K562 (cell line): ENCODE results near the gene ABCA4. TPM values are rescaled to one million over a fixed set of nuclear protein-coding genes. Genes with fewer than 3 reads are reported as not detected.

Experiments used
- ATAC-seq: fragments of 200-7000 bp; cut with Tn5 transposase; 3 replicates; pipeline ENCODE4 v1.9.1; 2020; ENCODE audit warnings: moderate library complexity
- BruUV-seq: library from RNA; stranded (reverse); fragments of 400-500 nt; replicated peaks from 2 replicates; lab custom pipeline; 2021; lab: Mats Ljungman, UMichigan
- CTCF ChIA-PET: fragments of 300-600 bp; formaldehyde crosslinking; extraction: SDS; loops from one replicate; lab custom pipeline; 2021; ENCODE audit warnings: low intra/inter-chr PET ratio; lab: Yijun Ruan, JAX
- POLR2A ChIA-PET: fragments of 300-600, 350-650 bp; sonication (Branson Sonifier 250); formaldehyde crosslinking; extraction: SDS; loops from one replicate; lab custom pipeline; 2021; ENCODE audit warnings: antibody characterized with exemption, inconsistent platforms; lab: Yijun Ruan, JAX
- DNase-seq, 4 experiments: peaks; one replicate each; pipeline versions ENCODE4 v3.0.0 to v3.0.0-alpha.2; 2011 to 2018; ENCODE audit warnings: low spot score in 3 of 4, mixed read lengths in 3 of 4; ENCODE audit errors: extremely low read depth in 1 of 4
- FAIRE-seq: peaks from 2 replicates; lab custom pipeline; 2011; peaks lifted over from hg19 to GRCh38; lab: Jason Lieb, UNC
- H2AFZ ChIP-seq: 2 replicates; pipeline ENCODE4 v1.6.0; 2011; ENCODE audit warnings: low read depth, low read length, control low read depth, inconsistent platforms
- H3K27ac ChIP-seq: fragments of 200-600 bp; 3 replicates; pipeline ENCODE4 v1.8.0; 2011; ENCODE audit warnings: low read depth, mild to moderate bottlenecking, control low read depth, inconsistent platforms, low read length, moderate library complexity, mixed read lengths; ENCODE audit errors: extremely low read depth
- H3K27me3 ChIP-seq, 2 experiments: fragments of 300-600 bp in 1 of 2; 2 replicates in 1 of 2; 3 replicates in 1 of 2; pipeline versions ENCODE4 v1.6.0 to v1.8.0; 2011; ENCODE audit warnings: inconsistent platforms in 2 of 2, low read length in 2 of 2, mild to moderate bottlenecking in 1 of 2, mixed read lengths in 1 of 2, moderate library complexity in 1 of 2; ENCODE audit not compliant: control insufficient read depth in 2 of 2, insufficient read depth in 2 of 2
- H3K36me3 ChIP-seq: fragments of 300-600 bp; 3 replicates; pipeline ENCODE4 v1.8.0; 2011; ENCODE audit warnings: mild to moderate bottlenecking, low read length, inconsistent platforms; ENCODE audit not compliant: control insufficient read depth, insufficient read depth
- H3K4me1 ChIP-seq, 2 experiments: fragments of 200-600 bp in 1 of 2; replicated peaks in 1 of 2; 2 replicates in 1 of 2; 3 replicates in 1 of 2; pipeline versions ENCODE4 v1.5.1 to v1.8.0; 2011; ENCODE audit warnings: inconsistent platforms in 2 of 2, low read length in 2 of 2, mild to moderate bottlenecking in 1 of 2, mixed read lengths in 1 of 2, moderate library complexity in 1 of 2; ENCODE audit not compliant: control insufficient read depth in 2 of 2, insufficient read depth in 2 of 2
- H3K4me2 ChIP-seq: 2 replicates; pipeline ENCODE4 v1.6.1; 2011; ENCODE audit warnings: low read length, control low read depth, inconsistent platforms, mixed read lengths; ENCODE audit not compliant: insufficient read depth
- H3K4me3 ChIP-seq: fragments of 200-600 bp; sonication (generic), shearing (Covaris generic); 2 replicates; pipeline ENCODE4 v1.5.1; 2016; ENCODE audit warnings: control low read depth, inconsistent platforms
- H3K79me2 ChIP-seq: fragments of 200-600 bp; 3 replicates; pipeline ENCODE4 v1.8.0; 2011; ENCODE audit warnings: low read length, inconsistent platforms; ENCODE audit not compliant: control insufficient read depth, insufficient read depth
- H3K9ac ChIP-seq, 2 experiments: 2 replicates each; pipeline versions ENCODE4 v1.6.0 to v1.6.1; 2011; ENCODE audit warnings: low read depth in 2 of 2, low read length in 2 of 2, control low read depth in 1 of 2, inconsistent platforms in 1 of 2, mild to moderate bottlenecking in 1 of 2, mixed read lengths in 1 of 2; ENCODE audit not compliant: insufficient read depth in 1 of 2
- H3K9me1 ChIP-seq: one replicate; pipeline ENCODE4 v1.6.0; 2011; ENCODE audit warnings: inconsistent platforms, mild to moderate bottlenecking, low read length, moderate library complexity; ENCODE audit not compliant: control insufficient read depth, insufficient read depth
- H3K9me3 ChIP-seq: replicated peaks from 2 replicates; pipeline ENCODE4 v1.5.1; 2011; ENCODE audit warnings: low read depth, low read length, inconsistent platforms; ENCODE audit not compliant: control insufficient read depth, insufficient read depth
- H4K20me1 ChIP-seq: replicated peaks from 2 replicates; pipeline ENCODE4 v1.6.1; 2011; ENCODE audit warnings: low read length, inconsistent platforms, mixed read lengths; ENCODE audit not compliant: control insufficient read depth, insufficient read depth
- NRF1 ChIP-seq, 2 experiments: fragments of 450-650 bp; IDR thresholded peaks in 1 of 2; conservative IDR thresholded peaks in 1 of 2; 2 replicates each; pipeline ENCODE4 v1.6.1; 2014; ENCODE audit warnings: mild to moderate bottlenecking in 2 of 2
- WGBS: fragments of 100-300 bp; shearing (Covaris generic); methylation state at CpG from one replicate; pipeline ENCODE4 v1.1.6; 2016; ENCODE audit warnings: low coverage, mixed read lengths; ENCODE audit not compliant: insufficient coverage; ENCODE audit errors: missing lambda C conversion rate; 5-methylcytosine and 5-hydroxymethylcytosine counted together
- in situ Hi-C: fragments of 300-500 bp; cut with MboI; formaldehyde crosslinking; loops from 4 replicates; pipeline ENCODE4 v1.15.0; 2018; ENCODE audit warnings: inconsistent platforms, mixed read lengths
- intact Hi-C: fragments of 100-400 bp; cut with micrococcal nuclease; formaldehyde crosslinking; loops from 2 replicates; pipeline ENCODE4 v1.14.2; 2022
- polyA plus RNA-seq, 8 experiments: library from polyadenylated mRNA; depleted of rRNA in 4 of 8; stranded (reverse) in 5 of 8; unstranded in 3 of 8; fragments of >200 nt; fragmentation: Nextera tagmentation in 2 of 8; fragmentation: Illumina TruSeq in 1 of 8; extraction: Ambion mirVana in 2 of 8; extraction: Trizol in 1 of 8; gene quantifications; 2 replicates each; pipeline versions ENCODE4 v1.2.1 to v1.2.3, GENCODE V29; 2011 to 2014; ENCODE audit warnings: inconsistent platforms in 1 of 8, missing spikeins in 1 of 8
- total RNA-seq, 7 experiments: library from RNA; depleted of rRNA in 6 of 7; stranded (reverse); fragments of >200 nt in 6 of 7; fragmentation: Illumina TruSeq in 2 of 7; extraction: Trizol in 2 of 7; gene quantifications; 2 replicates each; pipeline versions ENCODE4 v1.2.1 to v1.2.3, GENCODE V29; 2011 to 2021; ENCODE audit warnings: low replicate concordance in 1 of 7
- TF ChIP-seq, protein P1 (sequence below): fragments of 250-450 bp; sonication (Bioruptor Pico); IDR thresholded peaks from 2 replicates; pipeline ENCODE4 v1.8.0; 2022; ENCODE audit warnings: moderate library complexity, mild to moderate bottlenecking, inconsistent platforms

ABCA4 gene
- total and polyA plus RNA-seq, 9 of the 15 experiments (the other 6 are each of a cell fraction or from before 2014, with no cell fraction given): 0.01 to 0.04 TPM; not detected in 7

DNA sequence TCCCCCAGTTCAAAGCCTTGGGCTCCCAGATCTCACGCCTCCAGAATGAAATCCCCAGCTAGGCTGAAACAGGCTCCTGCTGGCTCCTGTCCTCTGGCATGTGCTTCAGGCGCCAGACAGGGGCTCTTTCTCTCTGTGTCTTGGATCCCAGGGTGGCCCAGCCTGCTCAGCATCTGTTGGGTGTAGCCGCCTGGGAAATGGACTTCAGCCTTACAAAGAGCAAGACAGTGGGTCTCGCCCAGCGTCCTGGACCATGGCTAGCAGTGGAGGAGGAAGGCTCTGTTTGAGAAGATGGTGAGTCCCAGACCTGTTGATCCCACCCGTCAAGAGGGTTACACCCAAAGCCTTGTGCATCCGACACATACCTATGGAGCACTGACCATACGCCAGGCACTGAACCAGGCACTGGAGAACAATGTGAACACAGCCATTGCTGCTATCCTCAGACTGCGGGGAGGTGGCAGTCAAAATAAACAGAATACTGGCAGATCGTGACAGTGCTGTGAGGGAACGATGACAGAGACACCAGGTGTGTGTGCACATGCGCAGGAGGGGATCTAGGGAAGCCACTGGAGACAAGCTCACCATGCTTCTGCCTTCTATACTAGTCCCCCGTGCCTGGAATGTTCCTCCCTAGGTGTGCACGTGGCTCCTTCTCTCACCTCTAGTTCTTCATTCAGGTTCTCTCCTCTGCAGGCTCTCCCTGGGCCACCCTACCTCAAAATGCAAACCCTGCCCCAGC lies 118.7 kb downstream of the ABCA4 start:
- Histone ChIP-seq H3K36me3 (no peaks in the 10 kb centered on the region), H3K9me3 (no peaks in the 10 kb centered on the region), H3K4me2 (no peak overlapping the region), H3K27me3 (peaks cover 2 to 32% of the 10 kb centered on the region in 2 experiments; a peak in 3 of 5 replicates), H4K20me1 (no peaks in the 10 kb centered on the region; the same call in 1 of the 2 replicates)
- no peak for FAIRE-seq
- TF ChIP-seq, protein P1, sequence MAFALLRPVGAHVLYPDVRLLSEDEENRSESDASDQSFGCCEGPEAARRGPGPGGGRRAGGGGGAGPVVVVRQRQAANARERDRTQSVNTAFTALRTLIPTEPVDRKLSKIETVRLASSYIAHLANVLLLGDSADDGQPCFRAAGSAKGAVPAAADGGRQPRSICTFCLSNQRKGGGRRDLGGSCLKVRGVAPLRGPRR (CRISPR knock-in tag): no peak
- peak; percentile 73 to 77 for TF ChIP-seq NRF1 (conservative IDR thresholded peaks at IDR 0.05 in 1 of 2, IDR thresholded peaks at IDR 0.05 in 1 of 2)
- TF ChIP-seq, all 486 proteins: peak for 1
- intact Hi-C loops (no loop called here), in situ Hi-C loops (no loop called here)
- BruUV-seq: no TSS peak
- POLR2A ChIA-PET: interaction anchor here (0.6 kb wide), 1 partner anchor 330 kb away, joined by 3 read pairs; no protein-coding TSS in a partner anchor
- H3K27ac ChIP-seq: no peak overlapping the region
- WGBS: 3% methylated on average over 14 of the region's 14 CpGs
- no peaks in the 10 kb centered on the region for H3K9me1 ChIP-seq
- H3K9ac ChIP-seq: no peak overlapping the region; a peak in 1 of 4 replicates
- H3K4me1 ChIP-seq: peaks cover 5 to 7% of the 10 kb centered on the region in 2 experiments; a peak in 2 of 5 replicates
- H2AFZ ChIP-seq: no peak overlapping the region
- ATAC-seq (no peak), DNase-seq (no peak)
- no peak overlapping the region for H3K4me3 ChIP-seq
- CTCF ChIA-PET: no interaction called here
- H3K79me2 ChIP-seq: no peaks in the 10 kb centered on the region
